Measurements from ENCODE around the gene SLC6A3.

- TF ChIP-seq EZH2 (IDR thresholded peaks at IDR 0.05; ENCODE audit: borderline replicate concordance, low read length) (no peak), CTCF (conservative IDR thresholded peaks at IDR 0.05 in 1 of 2, IDR thresholded peaks at IDR 0.05 in 1 of 2; ENCODE audit: extremely low read depth in 1 of 2, insufficient read depth in 1 of 2, low read depth in 1 of 2, low read length in 2 of 2) (no peak)
Measured at GRCh38 chr5:1393571-1394501, 51.4 kb downstream of the SLC6A3 start.
